ENCODE data around the gene EIPR1.

Gene EIPR1

DNA sequence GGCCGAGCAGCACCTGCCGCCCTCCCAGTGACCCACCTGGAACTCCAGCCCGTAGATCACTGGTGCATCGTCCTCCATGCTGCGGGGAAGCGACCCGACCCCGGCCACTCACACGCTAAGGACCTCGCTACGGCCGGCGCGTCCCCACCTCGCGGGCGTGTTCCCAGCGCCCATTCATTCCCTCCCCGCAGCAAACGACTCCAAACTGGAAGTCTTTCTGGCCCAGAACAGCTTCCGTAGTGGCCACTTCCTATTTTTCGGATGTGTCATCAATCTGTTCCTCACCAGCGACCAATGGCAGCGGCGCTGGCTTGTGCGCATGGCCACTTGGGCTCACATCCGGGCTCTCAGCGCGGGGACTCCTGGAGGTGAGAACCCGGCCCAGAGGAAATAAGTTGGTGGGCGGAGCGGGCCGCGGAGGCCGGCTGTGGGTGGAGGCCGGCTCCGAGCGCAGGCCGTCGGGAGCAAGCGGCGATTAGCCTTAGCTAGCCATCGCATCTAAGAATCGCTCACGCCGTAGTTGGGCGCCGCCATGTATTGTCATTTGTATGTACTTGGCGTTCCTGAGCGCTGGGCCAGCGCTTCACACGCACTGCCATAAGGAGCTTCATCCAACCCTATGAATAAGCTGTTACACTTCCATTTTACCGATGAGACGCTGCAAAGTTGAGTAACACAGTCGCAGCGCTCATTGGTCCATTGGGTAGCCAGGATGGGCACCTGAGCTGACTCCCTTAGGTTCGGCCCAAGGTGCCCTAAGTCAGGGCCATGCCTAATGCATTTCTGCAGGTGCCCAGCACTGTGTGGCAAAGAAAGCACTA is at the start of gene EIPR1:
EIPR1 (minus strand) TSS at position 207 of the 821 bp plus-strand sequence; CDS start at position 78, 129 bp downstream.
- DNase-seq = peak; percentile 99 to 100

DNA sequence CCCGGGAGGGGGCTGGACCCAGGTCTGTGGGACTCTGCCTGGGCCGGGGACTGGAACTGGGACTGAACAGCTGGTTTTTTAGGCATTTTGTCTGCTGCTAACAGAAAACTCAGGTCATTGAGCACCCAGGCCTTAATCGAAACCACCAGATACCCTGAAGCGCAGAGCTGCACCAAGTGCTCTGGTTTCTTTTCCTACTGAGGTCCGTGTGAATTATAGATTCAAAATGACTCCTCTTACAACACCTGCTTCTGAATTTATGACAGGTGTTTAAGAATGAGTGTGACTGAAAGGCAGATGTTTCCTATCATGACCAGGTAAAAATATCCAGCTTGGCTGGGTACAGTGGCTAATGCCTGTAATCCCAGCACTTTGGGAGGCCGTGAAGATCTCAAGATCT is 49.7 kb upstream of the EIPR1 start:
- DNase-seq = no peak

DNA sequence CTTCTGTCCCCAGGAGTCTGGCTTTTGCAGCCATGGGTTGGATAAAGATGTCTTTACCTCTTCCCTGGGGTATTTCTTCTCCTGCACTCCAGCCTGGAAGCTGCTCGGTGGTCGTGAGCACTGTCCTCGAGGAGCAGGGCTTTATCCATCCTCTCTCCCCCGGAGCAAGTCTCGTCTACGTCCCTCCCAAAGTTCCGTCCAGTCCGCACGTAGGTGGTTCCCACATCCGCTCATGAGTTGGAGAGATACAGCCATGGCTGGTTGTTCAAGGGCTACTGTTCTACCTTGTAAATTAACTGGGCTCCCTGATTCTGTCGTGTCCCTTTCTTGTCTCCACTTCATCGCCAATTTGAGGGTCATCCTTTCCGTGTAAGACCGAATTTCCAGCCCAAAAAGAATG is 49.0 kb upstream of the EIPR1 start:
- DNase-seq = no peak

DNA sequence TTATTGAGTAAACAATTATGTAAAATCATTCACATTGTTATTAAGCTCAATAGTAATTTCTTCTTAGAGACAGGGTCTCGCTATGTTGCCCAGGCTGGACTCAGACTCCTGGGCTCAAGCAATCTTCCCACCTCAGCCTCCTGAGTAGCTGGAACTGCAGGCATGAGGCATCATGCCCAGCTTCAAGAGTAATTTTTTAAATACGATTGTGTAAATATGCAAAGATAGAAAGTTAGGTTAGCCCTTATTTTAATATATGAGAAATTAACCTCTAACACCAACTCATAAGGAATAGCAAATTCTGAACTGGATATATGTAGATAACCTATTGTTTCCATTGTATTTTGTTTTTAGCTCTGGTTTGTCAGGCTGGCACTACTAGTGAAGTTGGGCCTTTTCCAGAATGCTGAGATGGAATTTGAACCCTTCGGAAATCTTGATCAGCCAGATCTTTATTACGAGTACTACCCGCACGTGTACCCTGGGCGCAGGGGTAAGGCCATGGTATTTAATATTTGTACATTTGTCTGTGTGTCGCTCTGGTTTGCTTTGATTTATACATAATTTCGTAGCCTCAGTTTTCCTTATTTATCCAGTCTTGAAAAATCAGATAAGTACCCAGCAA is 46.7 kb upstream of the EIPR1 start:
- no peak for DNase-seq

DNA sequence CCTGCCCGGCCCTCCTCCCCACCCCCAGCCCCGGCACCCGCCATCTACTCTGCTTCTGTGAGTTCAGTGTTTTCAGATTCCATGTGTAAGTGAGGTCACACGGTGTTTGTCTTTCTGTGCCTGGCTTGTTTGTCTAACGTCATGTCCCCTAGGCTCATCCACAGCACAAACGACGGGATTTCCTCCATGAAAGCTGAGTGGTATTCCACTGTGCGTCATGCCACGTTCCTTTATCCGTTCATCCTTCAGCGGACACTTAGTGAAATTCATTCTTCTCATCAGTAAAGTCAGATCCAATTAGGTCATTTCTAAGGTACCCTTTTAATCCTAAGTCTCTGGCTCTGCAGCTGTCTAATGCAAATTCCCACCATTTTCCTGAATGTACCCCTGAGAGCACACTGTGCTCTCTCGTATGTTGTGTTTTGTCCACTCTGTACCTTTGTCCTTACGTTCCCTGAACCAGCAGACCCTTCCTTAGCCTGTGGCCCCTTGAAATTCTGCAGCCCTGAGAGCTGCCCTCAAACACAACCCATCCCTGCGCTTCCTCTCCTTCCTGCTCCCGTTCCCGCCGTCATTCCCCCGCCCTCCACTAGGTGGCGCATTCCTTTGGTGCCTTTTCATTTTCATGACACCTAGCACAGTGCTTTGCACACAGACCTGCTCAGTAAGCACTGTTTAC is 46.0 kb upstream of the EIPR1 start:
- peak; percentile 91 to 94 for DNase-seq

DNA sequence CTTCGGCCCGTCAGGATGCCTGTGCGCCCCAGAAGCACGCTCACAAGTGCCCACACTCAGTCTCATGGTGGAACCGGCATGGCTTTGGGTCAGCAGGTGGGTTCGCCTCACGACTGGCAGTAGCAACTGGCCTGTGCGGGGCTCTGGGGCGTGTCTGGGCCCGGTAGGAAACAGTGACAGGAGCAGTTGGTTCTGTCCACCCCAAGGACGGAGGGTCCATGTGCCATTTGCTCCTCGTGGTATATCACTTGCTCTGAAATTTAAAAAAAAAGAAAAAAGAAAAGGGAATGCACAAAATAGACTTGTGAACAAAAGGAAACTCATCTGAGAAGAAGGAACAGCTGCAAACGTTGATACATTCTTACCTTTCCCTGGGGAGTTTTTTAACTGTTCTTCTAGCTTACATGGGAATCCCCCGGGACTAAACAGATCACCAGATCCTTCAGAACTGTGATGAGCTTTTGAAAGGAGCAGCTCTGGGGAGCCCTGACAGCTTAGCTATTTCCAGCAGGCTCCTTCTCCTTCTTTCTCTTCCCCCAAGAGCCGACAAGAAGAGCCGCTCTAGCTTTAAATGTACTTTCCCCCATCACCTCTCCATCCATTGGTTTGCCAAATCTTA is 44.7 kb upstream of the EIPR1 start:
- DNase-seq = no peak

DNA sequence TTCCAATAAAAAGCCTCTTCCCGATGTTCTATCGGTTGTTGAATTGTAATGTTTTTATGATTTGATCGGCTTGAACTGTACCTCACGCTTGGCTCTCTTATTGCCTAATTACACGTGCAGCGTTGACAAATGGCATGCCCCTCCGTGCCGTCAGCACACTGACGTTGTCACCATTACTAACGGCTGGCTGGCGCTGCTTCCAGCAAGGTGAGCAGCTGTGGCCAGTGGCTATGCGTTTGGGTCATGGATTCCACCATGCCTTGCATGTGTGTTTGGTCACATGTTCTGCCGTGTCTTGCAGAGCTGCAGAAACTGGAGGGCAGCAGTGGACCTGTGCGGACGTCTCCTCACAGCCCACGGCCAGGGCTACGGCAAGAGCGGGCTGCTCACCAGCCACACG is 44.0 kb upstream of the EIPR1 start:
- DNase-seq = no peak

DNA sequence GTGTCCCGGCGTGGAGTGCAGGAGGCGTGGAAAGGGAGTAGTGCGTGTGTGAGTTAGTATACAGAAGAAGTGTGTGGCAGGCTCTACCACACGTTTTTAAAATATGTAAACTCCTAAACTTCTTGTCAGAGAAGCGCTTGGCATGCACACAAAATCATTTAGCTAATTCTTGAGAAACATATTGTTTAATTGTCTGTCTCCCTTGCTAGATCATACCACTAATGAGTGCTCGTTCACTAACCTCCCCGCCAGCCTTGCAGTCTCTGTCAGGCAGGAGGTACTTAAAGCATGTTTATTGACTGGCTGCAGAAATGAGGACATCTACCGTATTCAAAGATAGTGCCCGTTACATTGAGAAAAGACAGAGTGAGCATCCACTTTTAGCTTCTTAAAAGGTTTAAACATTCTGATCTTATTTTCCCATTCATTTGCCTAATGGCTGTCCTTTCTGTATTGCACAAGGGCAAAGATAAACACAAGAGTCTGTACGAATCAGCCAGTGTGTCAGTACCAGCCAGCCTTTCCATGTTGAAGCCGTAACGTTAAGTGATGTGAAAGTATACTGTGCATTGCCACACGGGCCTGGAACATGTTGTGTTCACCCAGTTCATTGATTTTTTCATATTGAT is 43.3 kb upstream of the EIPR1 start:
- DNase-seq = no peak

DNA sequence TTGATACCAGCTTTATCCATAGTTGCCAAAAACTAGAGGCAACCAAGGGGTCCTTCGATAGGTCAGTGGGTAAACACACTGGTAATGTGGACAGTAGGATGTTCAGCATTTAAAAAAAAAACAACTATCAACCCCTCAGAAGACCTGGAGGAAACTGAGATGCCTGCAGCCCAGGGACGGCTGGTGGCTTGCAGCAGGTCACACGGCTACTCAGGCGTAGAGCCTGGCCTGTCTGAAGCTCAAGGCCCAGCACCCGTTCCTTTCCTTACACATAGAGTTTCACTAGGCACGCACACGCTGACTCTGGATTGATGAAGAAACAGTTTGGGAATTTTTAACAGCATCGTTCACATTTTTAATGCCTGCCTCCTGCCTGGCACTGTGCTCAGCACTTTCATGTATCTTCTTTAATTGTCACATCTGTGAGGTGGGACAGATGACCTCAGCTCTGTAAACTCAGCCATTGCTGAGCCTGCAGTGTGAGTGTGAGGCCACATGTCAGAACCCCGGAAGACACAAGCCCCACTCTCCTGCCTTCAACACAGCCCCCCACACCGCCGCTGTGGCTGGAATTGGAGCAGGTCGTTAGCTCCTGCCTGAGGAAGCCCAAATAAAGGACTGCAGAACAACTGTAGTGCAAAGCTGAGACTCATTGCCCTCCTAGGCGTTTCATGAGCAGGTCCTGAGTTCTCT is 42.6 kb upstream of the EIPR1 start:
- no peak for DNase-seq

DNA sequence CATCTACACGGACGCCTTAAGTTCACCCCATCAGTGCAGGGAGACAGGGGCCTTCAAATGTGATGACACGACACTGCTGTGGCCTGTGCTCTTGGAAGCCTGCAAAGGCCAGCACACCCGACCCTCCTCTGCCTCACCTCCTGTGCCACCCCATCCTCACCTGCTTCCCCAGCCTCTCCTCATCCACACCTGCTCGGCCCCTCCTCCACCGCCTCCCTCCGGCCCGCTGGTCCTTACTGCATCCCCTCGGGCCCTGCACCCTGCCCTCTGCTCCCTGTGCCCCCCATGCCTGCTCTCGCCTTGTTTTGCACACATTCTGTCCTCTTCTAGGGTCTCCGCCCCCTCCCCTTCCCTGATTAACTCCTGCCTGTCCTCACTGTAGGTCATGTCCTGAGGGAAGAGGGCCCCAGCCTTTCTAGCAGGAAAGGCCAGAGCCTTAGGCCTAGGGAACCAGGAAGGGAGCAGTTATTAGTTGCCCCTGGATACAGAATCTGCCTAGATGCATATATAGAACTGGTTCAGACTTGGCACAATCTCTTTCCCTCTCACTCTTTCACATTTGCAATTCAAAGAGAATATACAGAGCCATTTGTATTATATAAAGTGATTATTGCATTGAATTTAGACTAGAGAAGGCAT is 41.3 kb upstream of the EIPR1 start:
- DNase-seq = no peak

DNA sequence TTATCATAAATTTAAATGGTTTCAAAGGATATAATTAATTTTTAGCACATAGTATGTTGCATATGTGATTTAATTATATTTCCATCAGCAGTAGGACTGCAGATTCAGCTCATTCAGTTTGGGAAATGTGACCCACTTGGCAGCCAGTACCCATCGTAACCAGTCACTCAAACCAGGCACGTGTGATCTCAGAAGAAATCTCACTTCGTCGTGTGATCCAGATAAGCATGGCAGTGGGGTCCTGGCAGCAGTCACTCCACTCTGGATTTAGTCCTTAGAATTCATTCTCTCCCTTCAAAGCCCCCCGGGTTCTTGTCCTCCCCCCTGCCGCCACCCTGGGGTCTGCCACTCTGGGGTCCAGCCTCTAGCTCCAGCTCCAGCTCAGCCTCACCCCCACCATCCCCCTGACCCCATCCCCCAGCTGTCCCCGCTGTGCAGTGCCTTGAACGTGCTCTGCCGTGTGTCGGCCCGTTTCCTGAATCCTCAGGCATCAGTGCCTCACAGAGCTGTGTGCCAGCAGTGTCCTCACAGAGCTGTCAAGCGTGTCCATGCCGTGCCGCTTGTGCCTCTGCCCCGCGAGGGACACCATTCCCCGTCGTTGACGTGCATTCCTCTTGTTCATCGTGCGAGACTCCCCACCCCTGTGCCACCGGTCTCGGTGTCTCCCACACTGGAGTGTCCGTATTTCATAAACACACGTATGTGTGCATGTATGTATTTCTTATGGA is 36.7 kb upstream of the EIPR1 start:
- DNase-seq = no peak

DNA sequence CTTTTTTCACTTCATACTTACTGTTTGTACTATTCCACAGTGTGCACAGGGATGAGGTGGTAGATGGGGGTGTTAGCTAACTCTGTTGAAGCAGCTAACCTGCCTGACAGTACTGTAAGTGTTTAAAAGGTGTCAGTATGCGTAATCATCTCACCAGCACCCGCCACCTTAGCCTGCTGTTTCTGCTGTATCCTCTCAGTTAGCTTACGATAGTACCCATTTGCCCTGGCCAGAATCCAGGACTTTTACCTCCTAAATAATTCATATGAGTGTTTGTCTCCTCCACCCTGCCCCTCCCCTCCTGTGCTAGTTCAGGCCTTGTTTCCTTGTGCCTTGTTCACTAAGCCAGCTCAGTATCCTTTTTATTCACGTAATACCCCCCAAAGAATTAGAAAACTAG is 36.1 kb upstream of the EIPR1 start:
- DNase-seq = no peak

DNA sequence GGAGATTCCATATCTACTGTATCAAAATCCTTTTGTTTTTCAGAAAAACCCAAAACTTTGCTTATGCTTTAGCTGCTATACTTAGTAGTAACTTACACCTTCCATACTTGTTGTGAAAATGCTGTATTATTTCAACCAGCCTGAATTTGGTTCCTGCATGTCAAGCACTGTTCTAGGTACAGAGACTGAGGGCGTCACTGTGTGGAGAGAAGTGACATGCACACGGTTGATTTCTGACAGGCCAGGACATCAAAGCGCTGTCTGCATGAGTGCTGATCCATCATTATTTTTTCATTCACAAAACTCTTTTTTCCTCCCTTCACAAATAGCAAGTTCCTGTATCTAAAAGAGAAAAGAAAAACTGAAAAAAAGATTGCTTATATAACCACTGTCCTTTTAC is 33.5 kb upstream of the EIPR1 start:
- no peak for DNase-seq

DNA sequence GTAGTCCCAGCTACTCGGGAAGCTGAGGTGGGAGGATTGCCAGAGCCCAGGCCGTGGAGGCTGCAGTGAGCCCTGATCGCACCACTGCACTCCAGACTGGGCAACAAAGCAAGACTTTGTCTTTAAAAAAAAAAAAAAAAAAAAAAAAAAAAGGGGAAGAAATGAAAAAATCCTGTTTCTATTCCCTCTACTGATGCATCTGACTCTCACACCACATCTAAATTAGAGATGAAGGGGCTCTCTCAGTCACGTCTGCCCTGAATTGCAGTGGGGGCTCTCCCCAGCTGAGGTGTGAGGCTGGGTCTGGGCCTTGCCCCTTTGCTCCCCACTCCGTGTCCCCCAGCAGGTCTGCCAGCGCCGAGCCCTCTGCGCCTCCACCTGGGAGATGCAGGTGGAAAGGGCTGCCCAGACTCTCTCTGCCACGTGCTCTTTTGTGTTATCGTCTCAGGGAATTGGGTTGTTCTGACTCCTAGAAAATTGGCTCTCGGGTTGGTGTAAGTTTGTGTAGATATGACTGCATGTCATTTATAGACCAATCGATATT is 32.1 kb upstream of the EIPR1 start:
- no peak for DNase-seq

DNA sequence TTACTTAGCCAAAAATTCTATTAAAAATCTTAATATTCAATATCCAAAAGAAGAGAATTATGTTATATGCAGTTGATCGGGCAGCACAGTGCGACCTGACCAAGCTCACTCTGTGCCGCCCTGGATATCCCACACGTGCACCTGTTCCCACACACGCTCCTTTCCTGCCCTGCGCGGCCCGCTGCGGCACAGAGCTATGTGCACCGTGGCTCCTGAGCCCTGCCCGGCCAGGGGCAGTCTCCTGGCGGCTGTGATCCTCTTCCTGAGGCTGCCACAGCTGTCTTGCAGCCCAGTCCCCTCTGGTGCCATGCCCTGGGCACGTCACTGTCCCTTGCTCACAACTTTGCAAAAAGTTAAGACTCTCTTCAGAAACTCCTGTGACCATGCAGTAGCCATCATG is 31.2 kb upstream of the EIPR1 start:
- no peak for DNase-seq

DNA sequence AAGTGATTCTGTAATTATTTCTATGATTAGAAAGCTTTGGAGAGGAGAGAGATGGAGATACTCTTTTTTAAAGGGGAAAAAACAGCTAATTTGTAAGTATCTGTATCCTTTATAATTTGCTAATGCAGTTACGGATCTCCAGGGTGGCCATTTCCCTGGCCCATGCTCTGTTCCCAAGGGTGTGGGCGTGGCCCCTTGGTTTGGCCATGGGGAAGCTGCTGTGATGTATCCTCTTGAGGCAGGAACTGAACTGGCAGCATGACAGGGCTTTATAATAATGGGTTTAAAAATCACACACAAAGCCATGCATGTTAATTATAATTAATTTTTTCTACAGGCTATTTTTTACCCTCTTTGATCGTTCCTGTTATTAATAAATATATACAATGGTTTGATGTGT is 28.9 kb upstream of the EIPR1 start:
- no peak for DNase-seq

DNA sequence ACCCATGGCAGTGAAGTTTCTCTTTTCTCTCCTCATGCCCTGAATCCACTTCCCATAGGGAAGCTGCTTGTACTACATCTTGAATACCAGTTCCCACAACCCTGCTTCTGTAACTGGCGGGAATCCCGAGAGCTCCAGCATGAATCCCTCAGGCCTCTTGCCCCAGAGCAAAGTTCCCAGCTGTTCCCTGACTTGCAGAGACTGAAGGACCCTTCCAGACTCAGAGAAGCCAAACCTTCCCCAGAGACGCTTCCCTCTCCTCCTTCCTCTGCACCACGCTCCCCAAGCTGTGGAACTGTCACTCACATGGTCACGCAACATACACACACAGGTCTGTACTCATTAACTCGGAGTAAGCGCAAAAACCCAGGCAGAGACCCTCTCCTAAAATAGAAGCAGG is 28.3 kb upstream of the EIPR1 start:
- DNase-seq = no peak

DNA sequence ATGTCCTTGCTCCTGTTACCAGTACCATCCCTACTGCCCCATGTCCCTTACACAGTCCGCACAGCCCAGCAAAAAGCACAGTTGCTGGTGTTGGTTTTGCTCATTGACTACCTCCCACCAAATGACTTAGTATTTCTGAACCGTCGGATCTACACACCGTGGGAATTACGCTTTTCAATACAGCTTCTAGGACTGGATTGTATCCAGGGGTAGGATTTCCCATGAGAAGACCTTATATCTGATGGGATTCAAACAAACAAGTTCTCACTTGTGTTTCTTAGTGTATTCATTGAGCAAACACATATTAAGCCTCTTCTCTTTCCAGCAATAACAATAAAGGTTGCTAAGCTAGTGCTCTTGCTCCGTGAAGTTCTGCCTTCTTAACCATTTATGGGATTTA is 27.7 kb upstream of the EIPR1 start:
- DNase-seq = no peak

DNA sequence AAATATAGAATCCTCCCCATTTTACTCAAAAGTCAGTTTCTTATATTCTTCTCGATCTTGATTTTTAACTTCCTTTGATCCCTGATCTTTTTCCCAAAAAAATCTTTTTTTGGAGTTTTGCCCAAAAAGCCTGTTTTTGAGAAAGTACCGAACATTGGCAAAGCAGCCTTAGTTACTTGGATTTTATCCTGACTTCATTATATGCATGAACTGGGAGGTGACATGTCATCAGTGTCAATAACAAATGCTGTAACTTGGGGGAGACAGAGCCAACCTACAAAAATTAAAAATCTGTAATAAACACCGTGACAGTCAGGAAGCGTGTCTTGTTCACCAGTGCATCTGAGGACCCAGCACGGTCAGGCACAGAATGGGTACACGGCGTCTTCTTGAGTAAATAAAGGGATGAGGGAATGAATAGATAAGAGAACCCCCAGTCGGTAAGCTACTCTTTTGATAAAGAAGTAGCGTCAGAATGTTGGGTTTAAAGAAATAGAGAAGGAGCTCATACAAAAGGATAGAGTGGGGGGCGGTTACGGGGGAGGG is 26.8 kb upstream of the EIPR1 start:
- DNase-seq = no peak

DNA sequence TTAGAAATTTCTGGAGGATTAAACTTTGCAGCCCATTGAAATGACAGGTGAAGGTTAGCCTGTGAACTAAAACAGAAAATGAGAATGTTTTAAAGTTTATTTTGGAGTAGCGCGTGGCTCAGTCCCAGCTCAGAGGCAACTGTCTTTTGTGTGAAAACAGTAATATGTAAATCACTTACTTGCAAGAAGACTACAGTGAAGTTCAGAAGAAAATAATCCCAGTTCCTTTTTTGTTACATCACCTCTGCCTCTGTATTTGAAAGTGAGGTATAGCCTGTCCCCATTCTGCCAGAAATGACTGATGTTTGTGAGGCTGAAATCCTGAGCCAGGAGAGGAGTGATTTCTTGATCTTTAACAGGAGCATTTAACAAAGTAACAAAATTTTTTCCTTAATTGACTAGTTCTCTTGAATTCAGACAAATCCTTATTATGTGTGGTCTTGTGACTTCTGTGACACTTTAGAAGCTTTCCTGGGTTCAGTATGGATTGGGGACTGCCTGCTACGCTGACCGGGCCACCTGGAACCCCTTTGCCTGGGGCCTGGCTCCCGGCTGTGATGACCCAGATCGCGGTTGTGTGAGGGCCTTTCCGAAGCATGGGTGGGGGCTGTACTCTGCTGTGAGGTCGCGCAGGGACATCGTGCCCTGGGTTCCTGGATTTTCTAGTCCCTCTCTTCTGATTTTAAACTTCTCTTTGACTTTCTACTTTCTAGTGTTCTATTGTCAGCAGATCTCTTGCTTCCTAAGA is 26.1 kb upstream of the EIPR1 start:
- no peak for DNase-seq
